ENCODE results near the gene ADAM22.

DNA sequence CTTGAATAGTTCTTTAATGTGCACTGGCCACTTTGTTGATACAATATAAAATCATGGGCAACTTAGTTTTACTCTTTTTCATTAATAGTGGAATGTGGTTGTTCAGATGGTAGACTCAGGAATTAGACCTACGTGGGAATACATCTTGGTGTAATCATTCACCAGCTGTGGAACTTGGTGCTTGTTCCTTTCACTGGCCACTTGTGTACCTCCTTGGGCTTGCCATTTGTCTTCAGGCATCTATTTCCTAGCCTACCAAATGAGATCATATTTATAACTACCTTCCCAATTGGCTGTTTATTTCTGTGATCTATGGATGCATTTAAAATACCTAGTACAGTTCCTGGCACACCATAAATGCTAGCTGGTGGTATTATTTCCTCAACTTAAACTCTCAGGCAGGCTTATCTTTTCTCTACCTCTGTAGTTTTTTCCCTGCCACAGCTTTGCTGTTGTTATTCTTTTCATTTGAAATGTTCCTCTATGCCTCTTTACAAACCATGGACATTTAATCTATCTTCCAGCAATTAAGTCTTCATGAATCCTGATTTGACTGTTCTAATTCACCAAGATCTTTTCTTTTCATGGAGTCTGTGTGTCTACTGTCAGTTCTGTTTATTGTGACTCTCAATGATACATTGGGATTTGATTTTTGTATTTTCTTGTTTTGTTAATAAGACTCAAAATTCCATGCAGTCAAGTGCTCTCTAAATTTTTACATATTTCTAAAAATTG, 113.0 kb downstream of the ADAM22 start:
- TF ChIP-seq, protein P1, sequence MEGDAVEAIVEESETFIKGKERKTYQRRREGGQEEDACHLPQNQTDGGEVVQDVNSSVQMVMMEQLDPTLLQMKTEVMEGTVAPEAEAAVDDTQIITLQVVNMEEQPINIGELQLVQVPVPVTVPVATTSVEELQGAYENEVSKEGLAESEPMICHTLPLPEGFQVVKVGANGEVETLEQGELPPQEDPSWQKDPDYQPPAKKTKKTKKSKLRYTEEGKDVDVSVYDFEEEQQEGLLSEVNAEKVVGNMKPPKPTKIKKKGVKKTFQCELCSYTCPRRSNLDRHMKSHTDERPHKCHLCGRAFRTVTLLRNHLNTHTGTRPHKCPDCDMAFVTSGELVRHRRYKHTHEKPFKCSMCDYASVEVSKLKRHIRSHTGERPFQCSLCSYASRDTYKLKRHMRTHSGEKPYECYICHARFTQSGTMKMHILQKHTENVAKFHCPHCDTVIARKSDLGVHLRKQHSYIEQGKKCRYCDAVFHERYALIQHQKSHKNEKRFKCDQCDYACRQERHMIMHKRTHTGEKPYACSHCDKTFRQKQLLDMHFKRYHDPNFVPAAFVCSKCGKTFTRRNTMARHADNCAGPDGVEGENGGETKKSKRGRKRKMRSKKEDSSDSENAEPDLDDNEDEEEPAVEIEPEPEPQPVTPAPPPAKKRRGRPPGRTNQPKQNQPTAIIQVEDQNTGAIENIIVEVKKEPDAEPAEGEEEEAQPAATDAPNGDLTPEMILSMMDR (conservative IDR thresholded peaks at IDR 0.05; ENCODE audit: low read depth, low read length): no peak
- no peak for TF ChIP-seq EZH2 (IDR thresholded peaks at IDR 0.05; ENCODE audit: borderline replicate concordance, low read depth, low read length, poor library complexity, severe bottlenecking)

Data from A673 (cell line).